ENCODE measurements around the gene FAM90A26.
"Not testable (repeated sequence)": the region's sequence is repeated elsewhere in the genome, so short reads cannot be mapped to it uniquely, and the experiment has no call there.

GRCh38 chr4:9215105-9215504 is 44.9 kb downstream of the FAM90A26 start, which contains the start of gene USP17L11:
- TF ChIP-seq CTCF (IDR thresholded peaks at IDR 0.05; ENCODE audit: insufficient read depth, low read length, poor library complexity, severe bottlenecking); EZH2phosphoT487 (conservative IDR thresholded peaks at IDR 0.05; ENCODE audit: low read length): not testable (repeated sequence)
